COLO829 (cell line): ENCODE measurements around the gene HORMAD2.

Source experiments
- DNase-seq: peaks from one replicate; pipeline ENCODE4 v3.0.0; 2012; ENCODE audit warnings: low spot score

Gene HORMAD2, protein sequence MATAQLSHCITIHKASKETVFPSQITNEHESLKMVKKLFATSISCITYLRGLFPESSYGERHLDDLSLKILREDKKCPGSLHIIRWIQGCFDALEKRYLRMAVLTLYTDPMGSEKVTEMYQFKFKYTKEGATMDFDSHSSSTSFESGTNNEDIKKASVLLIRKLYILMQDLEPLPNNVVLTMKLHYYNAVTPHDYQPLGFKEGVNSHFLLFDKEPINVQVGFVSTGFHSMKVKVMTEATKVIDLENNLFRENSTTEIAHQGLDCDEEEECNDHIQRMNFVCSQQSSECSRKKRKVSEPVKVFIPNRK

DNA sequence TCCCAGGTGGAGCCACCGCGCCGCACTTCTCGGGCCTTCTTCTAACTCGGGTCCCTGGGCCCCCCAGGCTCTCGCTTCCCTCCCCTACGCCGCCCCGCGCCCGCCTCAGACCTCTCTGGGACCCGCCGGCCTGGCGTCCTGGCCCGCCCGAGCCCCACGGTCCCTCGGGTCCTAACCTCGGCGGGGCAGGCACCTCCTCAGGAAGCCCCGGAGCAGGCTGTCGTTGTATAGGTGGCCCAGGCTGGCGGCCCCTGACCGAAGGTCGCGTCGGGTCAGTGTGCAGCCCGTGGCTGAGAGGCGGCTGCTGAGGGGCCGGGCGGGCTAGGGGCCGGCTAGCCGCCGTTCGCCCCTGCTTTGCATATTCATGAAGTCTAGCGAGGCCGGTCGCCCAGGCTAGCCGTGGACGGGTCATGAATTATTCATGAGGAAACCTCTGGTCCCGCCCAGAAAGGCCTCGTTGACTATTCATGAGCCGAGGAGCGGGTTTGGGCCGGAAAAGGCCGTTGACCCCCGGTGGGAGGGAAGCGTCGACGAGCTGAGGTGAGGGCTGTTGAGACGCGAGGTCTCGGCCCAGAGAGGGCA, at the start of gene HORMAD2:
Gene HORMAD2 (plus strand): TSS at position 513 of the 582 bp plus-strand sequence. CDS start 13,489 bp downstream, outside the sequence.
- no peak for DNase-seq

- no peak for DNase-seq
These were observed 48.9 kb upstream of the HORMAD2 start for GRCh38 chr22:30031328-30031727.

DNA sequence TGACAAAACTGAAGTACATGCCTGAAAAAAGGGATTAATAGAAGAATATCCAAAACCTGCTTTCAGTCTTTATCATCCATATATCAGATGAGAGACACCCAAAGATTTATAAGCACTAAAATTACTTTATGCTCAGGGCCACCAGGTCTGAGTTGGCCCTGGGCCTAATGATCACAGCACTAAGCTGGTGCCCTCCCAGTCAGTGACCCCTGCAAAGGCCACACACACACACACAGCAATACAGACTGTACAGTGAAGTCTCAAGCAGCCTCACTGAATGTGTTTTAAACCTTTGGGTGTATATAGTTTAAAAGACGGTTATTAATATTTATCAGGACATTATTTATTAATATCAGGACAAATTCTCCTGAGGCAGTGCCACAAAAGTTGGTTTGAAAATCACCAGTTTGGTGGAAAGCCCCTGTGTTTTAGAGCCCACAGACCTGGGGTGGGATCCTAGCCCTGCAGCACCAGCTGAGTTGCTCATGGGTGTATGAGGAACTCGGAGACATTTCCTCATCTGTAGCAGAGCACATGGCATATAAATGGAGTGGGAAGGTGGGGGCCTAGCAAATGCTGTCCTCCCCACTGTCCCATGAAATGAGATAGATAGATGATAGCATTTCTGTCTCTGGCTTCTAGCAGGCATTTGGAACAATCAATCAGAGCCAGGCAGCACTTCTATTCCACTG, 48.4 kb upstream of the HORMAD2 start:
- no peak for DNase-seq

DNA sequence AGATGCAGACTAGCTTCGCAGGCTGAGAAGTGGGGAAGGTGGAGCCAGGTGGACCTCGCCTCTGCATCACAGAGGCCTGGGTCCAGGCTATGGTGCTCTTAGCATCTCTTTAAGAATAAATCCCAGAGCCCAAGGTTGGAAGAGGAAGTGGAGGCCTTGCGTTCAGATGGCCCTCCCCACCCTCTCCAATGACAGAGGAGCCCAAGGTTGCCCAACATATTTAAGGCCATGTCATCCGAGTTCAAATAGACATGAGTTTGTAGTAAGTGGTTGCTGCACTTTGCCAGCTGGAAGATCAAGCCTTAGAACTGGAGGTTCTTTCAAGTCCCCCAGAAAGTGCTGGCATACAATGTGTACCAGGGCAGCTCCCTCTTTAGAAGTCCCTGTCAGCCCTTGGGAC, 47.1 kb upstream of the HORMAD2 start:
- no peak for DNase-seq

GRCh38 chr22:30033901-30034300, 46.4 kb upstream of the HORMAD2 start:
- no peak for DNase-seq

GRCh38 chr22:30036656-30037055, 43.6 kb upstream of the HORMAD2 start:
- no peak for DNase-seq

DNA sequence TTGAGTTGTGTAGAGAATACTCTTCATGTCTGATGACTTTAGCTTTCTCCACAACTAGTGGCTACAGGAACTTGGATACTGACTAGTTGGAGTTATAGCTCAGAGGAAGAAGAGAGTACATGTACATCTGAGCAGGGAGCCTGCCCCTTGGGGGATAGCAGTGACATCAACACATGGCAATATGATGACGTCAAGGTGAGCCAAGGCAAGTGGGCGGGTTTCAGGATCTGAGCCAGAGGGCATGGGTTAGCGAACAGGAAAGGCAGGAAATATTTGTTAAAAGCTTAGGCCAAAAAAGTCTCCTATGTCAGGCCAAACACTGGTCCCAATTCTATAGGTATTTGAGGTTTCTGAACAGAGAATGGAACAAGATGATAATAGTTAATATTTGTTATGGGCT, 42.0 kb upstream of the HORMAD2 start:
- no peak for DNase-seq

DNA sequence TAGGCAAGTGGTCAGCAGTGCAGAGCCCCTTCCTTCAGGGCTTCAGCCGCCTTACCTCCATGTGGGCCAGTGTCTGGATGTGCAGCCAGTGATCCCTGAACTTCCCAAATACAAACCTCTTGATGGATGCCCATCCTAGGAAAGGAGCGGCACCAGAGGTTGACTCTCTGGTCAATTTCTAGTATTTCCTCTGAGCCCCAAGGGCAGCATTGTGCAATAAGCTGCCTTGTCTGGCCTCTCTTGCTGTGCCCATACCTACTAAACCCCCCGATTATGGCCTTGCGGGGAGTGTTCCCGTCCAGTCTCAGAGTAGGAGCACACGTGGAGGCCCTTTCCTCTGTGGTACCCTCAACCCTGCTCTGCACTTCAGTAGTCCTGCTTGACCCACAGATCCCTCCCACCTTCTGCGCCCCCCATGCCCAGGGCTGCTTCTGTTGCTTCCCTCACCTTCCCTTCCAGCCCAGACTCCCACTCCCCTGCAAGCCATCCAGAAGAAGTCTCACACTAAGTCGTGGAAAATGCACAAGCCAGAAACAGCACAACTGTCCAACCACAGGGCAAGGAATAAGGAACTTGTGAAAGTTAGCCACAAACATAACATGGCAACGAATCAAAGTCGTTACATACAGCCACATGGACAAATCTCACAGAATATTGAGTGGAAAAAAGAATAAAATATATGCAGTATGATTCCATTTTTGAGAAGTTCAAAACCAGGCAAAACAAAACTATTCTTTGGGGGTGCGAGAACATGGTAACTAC, 39.6 kb upstream of the HORMAD2 start:
- DNase-seq: no peak

DNA sequence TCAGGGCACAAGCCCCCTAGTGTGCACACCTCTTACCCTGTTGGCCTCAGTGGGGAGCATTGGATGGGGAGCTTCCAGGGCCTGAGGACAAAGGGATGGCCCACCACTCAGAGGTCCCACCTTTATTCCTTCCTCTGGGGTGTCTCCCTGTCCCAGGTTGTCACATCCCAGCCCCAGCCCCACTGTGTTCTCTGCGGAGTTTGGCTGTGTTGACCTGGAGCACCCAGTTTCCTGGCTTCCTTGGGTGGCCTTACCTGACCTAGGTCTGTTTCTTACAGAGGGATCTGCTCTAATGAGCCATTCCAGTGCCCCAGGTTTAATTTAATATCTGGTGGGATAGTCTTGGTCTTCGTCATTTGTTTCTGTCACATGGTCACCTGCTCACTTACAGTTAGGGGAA, 38.8 kb upstream of the HORMAD2 start:
- no peak for DNase-seq

- no peak for DNase-seq
These were observed 38.4 kb upstream of the HORMAD2 start for GRCh38 chr22:30041881-30042280.

DNA sequence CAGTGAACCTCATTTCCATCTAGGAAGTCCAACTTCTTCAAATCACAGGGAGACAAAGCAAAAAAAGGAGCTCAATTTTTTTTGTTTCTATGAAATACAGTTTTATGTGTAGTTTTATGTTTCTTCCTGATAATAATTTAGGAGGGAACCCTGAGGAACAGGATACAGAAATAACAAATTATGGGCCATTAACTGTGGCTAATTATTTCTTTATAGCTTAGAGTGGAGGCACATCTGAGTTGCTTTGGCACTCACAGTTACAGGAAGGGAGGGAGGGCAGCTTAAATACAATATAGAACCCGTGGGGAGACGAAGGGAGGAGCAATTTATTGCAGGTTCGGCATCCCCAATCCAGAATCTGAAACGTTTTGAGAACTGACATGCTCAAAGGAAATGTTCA, 37.1 kb upstream of the HORMAD2 start:
- no peak for DNase-seq

- DNase-seq: peak; percentile 85
These were observed 35.9 kb upstream of the HORMAD2 start for GRCh38 chr22:30044369-30044768.

DNA sequence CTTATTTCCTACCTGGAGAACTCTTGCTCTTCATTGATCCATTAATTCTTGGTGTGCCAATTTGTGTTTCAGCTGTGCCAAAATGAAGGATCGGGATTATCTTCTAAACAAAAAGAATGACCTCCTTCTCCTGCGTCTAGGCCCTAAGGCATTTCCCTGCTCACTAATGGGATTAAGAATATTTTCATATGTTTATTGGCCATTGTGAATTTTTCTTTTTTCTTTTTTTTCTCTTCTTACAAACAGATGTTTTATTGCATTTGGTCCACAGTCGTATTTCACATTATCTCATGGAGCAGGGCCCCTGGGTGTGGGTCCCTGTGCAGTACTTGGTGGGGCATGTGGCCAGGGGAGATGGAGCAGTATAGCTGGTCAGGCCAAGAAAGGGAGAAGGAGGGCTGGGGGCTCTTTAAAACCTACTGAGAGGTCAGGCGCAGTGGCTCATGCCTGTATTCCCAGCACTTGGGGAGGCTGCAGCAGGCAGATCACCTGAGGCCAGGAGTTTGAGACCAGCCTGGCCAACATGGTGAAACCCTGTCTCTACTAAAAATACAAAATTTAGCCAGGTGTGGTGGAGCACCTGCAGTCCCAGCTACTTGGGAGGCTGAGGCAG, 35.3 kb upstream of the HORMAD2 start:
- no peak for DNase-seq

DNA sequence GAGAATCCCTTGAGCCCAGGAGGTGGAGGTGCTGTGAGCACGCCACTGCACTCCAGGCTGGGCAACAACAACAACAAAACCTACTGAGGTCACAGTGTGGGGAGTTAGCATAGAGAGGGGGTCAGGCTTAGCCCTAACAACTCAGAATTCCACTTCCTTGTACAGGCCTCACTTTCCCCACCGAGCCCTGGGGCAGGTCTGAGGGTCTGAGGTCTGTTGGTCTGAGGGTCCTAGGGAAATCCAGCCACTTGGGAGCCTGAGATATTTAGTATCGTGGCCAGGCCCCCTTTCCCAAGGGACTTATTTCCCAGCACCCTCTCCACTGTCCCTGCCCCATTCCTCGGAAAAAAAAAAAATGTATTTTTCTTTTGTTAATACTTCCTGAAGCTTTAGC, 34.8 kb upstream of the HORMAD2 start:
- no peak for DNase-seq

DNA sequence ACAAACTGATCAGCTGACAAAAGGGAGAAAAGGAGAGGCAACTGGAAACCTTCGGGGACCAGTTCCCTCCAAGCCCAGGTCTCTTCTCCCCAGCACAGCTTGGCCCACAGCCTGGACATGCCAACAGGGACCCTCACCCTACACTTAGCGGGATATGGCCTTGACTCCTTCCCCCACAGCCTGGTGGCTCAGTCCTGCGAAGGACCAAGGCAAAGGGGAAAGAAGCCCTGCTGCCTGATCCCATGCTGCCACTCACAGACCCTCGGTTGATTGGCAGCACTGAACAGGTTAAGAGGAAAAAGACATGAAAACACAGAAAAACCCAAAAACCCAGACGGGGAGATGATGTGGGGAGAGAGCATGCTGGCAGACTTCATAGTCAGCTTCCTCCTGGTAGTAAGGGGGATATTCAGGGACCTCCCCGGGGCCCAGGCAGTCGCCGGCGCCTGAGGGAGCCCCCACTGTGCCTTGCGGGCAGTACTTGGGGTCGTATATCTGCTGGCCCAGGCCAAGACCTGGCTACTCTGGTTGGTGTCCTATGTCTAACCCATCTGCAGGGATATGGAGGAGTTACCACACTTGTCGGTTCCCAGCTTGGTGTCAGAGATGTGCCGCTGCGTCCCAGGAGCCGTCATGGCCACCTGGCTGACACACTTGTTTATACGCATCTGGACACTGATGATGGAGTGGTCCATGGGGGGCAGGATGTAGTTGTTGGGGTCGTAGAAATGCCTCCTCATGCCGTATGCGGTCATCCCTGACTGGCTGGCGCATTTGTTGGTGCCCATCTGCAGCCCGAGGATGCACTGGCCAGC, 34.2 kb upstream of the HORMAD2 start:
- DNase-seq: no peak

- DNase-seq: no peak
These were observed 33.4 kb upstream of the HORMAD2 start for GRCh38 chr22:30046716-30047363.

- no peak for DNase-seq
These were observed 32.9 kb upstream of the HORMAD2 start for GRCh38 chr22:30047364-30047738.

DNA sequence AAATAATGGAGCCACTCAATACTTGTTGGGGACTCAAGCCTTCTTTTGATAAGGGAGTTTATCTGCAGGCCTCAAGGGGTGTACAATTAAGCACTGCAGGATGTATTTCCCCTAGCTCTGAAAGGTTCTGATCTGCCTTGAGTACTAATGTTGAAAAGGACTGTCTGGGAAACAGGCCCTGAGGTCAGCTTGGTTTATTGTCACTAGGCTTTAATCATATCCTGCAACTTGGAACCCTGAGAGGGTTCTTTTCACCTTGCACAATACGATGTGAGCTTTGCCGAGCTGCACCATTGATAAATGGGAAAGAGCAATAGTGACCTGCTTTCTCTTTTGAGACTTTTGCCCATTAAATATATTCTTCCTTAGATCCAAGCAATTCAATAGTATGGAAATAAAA, 31.6 kb upstream of the HORMAD2 start:
- DNase-seq: no peak

DNA sequence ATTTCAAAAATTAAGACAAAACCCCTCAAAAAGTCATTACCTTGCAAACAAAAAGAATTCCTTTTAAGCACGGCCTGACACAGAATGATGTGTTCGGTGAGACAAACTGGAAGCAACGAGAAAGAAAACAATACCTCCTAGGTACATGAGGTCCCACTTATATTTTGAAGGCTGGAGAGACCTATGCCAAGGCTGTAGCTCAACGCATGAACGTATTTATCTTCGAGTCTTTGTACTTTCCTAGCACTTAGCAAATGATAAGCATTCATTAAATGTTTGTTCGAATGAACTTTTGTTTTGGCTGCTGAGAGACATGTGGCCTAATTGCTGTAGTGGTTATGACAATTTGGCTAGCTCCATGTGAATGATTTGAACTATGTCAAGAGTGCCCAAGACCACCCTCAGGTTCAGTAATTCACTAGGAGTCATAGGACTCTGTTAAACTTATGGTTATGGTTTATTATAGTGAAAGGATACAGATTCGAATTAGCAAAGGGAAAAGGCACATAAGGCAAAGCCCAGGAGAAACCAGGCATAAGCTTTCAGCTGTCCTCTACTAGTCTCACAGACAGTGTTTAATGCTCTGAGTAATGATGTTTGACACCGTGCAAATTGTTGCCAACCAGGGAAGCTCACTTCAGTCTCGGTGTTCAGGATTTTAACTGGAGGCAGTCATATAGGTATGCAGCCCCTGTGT, 26.0 kb upstream of the HORMAD2 start:
- DNase-seq: no peak

GRCh38 chr22:30054764-30055069, 25.5 kb upstream of the HORMAD2 start:
- DNase-seq: no peak
